SW480 (cell line): Measurements from ENCODE around the gene UGT1A10.

Source experiments
- DNase-seq: peaks from one replicate; pipeline ENCODE4 v3.0.0-alpha.2; 2016; ENCODE audit warnings: low spot score

Gene UGT1A10

DNA sequence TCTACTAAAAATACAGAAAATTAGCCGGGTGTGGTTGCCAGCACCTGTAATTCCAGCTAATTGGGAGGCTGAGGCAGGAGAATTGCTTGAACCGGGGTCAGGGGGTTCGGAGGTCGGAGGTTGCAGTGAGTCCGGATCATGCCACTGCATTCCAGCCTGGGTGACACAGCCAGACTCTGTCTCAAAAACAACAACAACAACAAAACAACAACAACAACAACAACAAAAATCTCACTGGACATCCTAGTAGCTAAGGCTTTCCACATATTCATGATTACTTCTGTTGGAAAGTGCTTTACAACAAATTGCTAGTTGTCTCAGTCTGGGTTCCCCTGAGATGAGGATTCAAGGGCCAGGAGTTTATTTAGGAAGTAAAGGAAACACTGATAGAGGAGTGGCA, 137.6 kb downstream of the UGT1A10 start:
- no peak for DNase-seq

DNA sequence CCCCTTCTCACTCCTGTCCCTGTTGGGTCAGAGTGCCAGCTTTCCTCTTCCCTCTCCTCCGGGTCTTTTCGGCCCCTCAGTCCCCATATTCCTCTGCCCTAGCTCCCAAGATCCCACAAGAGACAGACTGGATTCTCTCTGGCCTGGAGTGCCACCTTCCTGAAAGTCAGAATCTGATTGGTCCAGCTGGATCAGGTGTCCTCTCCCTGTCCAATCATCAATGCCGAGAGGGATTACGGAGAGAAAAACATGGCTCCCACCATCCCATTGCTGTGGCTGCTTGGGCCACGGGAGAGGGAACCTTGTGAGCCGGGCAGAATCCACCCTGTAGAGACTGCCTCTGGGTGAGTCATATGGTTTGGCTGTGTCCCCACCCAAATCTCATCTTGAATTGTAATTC, 139.2 kb downstream of the UGT1A10 start:
- DNase-seq, result no peak

DNA sequence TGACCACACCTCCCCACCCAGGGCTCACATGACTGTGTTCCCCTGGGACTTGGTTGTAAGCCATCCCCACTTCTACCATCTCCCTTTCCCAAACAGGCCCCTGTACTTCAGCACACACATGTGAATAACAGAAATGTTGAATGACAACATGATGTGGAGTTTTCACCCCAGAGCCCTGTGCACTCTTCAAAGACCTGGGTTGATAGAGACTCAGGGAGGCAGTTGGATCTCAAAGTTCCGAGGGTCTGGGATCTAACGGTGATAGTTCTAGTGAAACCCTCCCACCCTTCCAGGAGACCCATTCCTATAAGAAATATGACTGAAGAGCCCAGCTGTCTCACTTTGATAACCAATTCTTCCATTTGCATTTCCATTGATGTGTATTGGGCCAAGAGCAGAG, 141.8 kb downstream of the UGT1A10 start, which contains the start of gene MROH2A:
TSS of gene MROH2A (plus strand) at position 301 of the 400 bp plus-strand sequence. CDS start 1,029 bp downstream, outside the sequence.
- DNase-seq, result no peak

DNA sequence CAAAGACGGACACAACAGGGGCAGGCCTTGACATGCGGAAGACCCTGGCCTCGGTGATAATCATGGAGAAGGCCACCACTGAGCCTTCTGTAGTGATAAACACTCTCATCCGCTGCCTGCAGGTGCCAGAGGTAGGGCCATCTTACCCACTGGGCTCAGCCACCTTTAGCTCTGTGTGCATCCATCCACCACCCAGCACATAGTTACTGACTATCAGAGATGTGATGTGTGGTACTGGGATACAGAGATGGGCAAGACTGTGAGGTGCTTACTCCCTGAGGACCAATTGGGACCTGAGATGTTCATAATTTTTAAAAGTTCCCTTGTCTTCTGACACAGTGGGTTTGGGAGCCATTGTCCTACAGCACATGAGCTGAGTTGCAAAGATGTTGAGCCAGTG, 143.5 kb downstream of the UGT1A10 start:
- DNase-seq, result no peak

DNA sequence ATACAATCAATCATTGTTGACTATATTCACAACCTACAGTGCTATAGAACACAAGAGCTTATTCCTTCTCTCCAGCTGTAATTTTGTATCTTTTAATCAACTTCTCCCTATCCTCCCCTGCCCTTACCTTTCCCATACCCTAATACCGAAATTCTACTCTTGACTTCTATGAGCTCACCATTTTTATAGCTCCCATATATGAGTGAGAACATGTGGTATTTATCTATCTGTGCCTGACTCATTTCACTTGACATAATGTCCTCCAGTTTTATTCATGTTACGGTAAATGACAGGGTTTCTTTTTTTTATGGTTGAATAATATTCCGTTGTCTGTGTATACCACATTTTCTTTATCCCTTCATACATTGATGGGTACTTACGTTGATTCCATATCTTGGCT, 144.5 kb downstream of the UGT1A10 start:
- no peak for DNase-seq

DNA sequence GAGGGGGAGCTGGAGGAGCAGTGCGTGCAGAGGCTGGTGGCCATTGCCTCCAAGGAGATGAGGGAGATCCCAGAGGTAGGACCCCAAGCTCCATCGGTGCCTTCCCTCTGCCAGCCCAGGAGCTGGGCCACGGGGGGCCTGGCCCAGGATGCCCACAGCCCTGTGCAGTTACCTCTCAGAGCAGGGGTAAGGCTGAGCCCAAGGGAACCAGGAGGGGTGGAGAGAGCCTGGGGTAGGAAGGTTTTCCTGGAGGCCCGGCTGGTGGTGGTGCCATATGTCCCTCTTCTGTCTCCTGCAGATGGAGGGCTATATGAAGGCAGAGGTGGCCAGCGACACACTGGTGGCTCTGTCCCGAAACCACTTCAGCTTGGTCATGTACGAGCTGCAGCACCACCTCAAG, 153.3 kb downstream of the UGT1A10 start:
- DNase-seq, result no peak

DNA sequence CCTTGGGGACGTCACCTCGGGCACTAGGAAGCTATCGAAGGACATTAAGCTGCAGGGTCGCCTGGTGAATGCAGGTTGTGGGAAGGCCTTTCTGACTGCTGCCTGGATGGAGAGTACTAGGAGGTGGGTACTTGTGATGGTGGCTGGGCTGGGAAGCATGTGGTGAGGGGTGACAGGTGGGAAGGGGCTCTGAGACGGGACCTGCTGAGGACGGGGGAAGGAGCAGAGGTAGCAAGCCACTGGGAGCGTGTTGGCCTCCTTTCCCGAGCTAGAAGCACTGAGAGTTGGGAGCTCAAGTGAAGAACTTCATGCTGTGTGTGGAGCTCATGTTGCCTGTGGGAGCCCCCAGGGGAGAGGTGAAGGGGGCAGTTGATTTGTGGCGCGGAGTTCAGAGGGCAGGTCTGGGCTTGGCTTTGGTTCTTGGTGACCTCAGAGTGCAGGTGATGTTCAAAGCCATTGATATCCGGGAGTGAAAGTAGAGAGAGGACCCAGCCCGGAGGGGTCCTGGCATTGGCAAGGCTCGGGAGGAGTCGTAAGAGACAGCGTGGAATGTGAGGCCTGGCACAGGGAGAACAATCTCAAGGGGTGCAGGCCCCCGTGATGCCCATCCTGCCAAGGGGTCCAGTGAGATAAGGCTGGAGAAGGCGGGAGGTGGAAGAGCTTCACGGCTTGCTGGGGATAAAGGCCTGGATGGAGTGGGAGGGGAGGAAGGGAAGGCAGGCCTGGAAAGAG, 155.1 kb downstream of the UGT1A10 start:
- no peak for DNase-seq

DNA sequence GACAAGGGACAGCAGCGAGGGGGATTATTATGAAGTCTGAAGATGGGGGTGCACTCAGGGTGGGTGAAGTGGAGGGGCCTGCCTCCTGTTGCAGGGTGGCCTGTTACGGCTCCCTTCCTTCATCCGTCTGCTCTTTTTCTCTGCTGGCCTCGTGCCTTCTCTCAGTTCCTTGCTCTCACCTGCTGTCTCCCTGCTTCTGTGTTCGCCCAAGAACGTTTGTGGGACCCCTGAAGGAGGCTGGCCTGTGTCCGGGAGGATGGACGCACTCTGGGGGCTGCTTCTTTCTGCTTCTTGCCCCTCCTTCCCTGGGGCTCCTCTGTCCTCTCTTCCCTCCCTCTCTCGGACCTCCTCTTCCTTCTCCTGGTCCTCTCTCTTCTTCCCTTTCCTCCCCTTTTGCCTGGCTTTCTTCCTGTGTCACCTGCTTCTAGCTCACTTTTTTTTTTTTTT, 155.7 kb downstream of the UGT1A10 start:
- DNase-seq, result no peak

DNA sequence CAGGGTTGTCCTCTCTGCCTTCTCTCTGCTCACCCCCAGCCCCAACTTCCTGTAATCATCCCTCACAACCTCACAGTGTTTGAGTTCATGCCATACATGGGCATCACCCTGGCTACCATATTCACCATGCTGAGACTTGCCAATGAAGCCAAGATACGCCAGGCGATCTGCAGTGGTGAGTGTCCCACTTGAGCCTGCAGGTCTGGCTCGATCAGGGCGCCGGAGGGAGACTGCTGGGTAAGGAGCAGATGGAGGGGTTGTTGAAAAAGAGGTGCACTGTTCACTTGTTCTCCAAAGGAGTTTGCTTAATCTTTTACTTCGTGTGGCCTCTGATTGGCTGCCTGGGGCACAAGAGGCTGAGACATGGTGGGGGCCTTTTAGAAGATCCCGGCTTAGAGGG, 156.5 kb downstream of the UGT1A10 start:
- no peak for DNase-seq

DNA sequence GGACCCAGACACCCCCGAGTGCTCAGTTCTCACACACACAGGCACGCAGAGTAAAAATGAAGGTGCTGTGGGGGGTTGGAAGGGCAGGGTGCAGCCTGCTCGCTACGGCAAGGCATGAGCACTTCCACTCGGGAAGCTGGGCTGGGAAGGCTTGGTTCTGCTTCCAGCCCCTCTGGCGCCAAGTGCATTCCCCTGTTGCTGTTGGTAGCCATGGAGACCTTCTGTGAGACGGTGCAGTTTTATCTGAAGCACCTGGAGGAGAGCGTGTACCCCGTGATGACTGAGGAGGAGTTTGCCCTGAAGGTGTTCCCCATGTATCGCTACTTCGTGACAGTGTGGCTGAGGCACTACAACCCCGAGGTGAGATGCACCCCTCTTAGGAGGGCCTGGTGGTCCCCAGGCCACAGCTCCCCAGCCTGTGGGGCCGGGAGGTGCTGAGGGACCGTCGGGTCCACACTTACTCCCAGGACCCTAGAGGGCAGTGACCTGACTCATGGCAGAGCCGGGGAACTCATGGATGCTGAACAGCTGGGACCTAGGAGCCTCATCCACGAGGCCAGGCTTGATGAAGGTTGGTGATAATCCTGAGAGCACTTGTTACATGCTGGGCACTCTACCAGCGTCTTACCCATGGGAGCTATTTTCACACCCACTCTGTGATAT, 157.3 kb downstream of the UGT1A10 start:
- no peak for DNase-seq

DNA sequence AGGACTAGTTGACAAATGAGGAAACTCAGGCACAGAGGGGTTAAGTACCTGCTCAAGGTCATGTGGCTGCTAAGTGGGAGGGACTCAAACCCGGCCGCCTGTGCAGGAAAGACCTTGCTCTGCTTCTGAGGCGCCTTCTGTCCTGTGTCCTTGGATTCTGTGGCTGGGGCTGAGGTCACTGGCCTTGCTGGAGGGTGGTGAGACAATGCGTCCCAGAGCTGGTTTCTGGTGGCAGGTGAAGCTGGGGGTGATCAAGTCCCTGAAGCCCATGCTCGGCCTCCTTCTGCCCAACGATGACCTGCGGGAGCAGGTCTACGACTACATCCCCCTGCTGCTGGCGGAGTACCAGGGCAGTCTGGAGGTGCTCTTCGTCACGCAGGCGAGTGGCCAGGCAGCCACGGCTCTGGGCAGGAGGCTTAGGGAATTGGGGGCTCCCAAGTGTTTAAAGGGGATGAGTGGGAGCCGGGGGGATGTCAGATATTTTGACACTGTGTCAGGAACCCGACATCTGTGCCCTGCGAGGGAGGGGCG, 157.9 kb downstream of the UGT1A10 start:
- DNase-seq, result no peak

DNA sequence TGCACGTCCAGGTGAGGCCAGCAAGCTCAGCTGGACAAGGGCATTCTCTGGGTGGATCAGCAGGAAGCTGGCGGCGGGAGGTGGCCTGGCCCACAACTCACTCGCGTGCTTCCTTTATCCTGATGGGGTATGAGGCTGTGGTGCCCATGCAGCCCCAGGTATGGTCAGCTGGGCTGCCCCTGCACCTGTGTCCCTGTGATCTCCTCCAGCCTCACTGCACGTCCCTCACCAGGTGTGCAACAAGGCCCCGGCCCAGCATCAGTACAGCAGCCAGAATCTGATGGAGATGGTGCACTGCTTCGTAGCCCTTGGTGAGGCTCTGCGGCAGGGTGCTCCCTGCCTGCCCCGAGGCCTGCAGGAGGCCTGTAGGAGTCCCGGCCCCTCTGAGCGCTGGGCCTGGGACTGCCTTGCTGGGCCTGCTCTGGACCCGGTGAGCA, 159.5 kb downstream of the UGT1A10 start:
- no peak for DNase-seq

DNA sequence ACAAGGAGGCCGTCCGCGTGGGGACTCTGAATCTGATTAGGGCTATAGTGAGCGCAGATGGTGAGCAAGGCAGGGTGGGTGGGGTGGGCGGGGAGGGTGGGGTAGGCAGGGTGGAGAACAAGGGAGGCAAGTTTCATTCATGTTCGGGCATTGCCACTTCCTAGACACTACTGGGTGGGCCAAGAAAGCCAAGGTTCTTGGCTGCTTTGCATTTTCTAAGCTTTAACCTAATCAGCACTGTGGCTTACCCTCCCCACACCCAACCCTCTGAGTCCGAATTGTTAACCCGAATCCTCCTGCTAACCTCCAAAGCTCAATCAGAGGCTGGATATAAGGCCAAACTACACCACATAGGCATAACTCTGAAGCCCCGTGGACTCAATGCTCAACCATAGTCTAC, 160.0 kb downstream of the UGT1A10 start:
- no peak for DNase-seq

DNA sequence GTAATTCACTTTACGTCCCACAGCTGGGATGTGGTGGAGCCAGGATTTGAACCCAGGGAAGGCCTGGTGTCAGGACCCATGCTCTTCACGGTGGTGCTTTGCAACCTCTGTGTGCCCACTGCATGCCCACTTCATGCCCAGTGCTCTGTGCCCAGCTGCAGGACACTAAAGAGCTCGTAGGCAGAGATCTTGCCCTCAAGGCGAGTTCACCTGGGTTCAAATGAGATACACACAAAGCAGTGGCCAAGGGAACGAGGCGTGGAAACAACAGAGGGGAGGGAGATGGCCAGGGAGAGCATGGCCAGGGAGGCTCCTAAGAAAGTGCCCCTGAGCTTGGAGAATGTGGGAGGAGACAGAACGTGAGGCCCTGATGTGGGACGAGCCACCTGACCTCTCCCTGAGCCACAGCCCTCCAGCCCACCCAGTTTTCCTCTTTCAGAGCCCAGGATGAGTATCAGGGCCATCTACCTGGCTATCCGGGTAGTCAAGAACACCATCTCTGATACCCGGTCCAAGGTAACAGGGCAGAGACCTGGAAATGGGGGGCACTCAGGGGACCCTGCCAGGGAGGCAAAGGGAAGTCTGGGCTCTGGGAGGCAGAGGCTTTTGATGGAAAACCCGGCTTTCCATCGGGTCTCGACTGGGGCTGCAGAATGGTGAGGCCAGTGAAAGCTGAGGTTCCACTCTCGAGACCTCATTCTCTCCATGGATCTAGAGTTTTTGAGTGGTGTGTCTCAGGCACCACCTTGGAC, 162.3 kb downstream of the UGT1A10 start:
- no peak for DNase-seq

DNA sequence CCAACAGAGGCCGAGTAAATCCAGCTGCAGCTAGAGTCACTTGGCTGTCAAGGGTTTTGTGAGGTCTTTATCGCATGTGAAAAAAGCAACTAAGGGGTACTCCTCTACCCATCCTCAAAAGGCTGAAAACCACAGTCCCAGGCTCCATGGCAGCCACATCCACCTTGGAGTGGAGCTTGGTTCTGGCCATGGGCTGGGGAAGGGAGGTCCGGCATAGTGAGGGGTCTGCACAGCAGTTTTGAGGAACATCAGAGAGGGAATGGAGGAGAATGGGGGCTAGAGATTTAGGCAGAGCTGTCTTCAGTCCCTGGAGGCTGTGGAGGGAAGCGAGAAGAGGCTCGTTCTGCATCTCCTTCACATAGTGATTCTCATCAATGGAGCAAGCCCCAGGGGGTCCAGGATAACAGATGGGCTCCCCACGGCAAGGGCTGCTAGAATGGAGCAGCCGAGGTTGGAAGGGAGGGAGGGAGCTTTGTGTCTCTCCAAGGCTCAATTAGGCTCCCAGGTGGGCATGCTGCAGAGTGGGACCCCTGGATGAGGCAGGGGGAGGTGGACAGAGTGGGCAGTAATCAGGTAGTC, 162.9 kb downstream of the UGT1A10 start:
- DNase-seq, result no peak

DNA sequence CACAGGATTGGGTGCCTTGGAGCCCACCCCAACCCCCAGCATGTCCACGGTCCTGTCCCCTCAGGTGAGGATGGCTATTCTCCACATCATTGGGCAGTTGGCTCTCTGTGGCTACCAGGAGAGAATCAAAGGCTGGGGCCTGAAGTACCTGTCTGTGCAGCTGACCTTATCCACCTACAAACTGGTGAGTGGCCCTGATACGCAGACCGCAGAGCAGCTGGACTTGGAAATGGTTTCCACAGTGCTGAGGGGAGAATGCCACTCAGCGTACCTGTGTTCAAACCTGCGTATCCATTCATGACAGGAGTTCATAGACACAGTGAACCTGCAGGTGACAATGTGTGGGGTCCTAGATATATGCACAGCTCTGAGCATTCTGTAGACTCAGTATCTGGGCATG, 163.5 kb downstream of the UGT1A10 start:
- DNase-seq, result no peak

DNA sequence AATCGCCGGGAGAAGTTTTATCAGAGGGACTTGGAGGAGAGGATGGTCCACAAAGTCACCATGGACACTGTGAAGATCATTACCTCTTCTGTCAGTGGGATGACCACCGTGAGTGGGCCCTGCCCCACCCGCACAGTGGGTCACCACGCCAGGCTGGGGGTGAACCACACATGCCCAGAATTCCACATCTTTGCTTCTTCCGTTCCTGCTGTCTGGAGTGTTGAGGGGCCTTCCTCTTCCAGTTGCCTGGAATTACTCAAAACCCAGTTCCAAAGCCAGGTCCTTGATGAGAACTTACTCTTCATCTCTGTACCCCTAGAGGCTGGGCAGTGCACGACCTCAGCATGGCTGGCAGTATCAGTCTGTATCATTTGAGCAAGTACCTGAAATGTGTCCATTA, 164.0 kb downstream of the UGT1A10 start:
- no peak for DNase-seq

DNA sequence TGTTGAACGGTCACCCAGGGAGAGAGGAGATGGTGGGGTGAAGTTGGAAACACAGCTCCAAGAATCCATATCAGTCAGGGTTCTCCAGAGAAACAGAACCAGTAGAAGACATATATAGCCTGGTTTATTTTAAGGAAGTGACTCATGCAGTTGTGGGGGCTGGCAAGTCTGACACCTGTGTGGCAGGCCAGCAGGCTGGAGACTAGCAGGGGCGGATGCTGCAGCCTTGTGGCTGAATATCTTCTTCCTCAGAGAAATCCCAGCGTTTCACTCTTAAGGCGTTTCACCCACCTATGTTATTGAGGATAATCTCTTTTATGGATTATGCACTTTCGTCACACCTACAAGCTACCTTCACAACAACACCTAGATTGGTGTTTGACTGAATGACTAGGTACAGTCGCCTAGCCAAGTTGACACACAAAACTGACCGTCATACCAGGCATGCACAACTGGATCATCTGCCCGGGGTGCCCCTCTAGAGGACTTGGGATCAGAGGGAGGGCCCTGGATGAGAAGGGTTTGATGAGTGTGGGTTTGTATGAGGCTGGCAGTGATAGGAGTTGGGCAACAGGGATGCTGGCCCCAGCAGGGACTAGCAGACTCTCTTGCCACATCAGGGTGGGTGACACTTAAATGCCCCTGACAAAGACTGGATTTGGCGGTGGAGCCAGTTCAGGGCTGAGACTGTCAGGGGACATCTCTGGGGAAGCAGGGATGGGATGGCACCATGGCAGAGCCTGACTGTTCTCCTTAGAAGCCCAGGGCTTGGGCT, 165.3 kb downstream of the UGT1A10 start:
- DNase-seq, result peak; percentile 39

DNA sequence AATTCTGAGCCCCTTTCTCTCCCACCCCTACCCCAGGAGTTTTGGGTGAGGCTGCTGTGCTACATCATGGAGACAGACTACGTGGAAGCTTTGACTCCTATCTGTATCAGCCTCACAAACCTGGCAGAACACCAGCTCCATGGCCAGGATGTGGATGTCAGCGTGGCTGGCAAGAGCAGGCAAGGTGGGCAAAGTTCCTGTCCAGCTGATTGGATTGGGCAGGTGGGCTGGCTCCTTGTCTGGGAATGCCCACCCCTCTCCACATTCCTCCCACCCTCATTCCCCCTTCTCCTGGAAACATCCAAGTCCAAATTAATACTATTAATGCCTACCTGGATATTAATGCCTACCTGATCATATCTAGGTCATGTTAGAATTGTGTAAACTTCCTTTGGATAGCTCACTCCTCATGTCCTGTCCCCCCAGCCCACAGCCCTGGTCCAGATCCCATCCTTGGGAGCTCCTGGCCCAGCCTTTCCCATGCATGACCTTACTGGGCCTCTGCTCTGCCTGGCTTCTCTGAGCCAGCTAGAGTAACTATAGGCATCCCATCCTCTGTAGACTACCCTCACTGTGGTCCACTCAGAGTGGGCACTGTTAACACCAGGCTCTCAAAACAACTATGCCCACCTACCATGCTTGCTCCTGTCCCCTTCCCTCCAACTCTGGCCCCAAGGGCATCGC, 166.0 kb downstream of the UGT1A10 start:
- no peak for DNase-seq

DNA sequence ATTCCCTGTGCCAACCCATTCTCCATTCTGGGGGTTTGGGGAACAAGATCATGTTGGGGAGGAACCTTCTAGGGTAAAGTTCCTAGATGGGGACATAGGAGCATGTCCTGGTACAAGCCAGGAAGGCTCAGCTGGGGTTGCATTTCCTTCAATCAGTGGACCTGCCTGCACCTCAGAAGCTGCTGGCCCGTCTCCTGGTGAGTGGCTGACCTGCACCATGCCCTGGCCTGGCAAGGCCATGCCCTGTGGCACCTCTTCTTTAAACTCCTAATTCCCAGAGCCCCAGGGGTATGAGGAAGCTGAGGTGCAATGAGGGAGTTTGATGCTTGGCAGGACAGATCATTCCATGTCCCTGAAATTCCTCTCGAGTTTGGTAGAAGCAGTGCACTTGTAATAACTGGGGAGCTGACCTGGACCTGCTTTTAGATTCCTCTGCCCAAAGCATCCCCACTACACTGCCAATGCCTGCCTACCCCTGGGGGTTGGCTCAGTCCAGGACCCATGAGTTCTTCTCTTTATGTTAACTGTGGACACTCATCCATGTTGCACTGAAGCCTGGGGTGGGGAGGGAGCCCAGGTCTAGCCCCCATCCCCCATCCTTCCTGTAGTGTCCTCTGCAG, 167.2 kb downstream of the UGT1A10 start:
- DNase-seq, result no peak
